GM18508 (cell line): Measurements from ENCODE around the gene MTHFD1L.

Experiments
- ATAC-seq: cut with Tn5 transposase; IDR thresholded peaks from one replicate; pipeline ENCODE4 v1.9.1; 2021; ENCODE audit warnings: moderate number of reproducible peaks; ENCODE audit not compliant: insufficient read depth, unreplicated experiment

The MTHFD1L gene

DNA sequence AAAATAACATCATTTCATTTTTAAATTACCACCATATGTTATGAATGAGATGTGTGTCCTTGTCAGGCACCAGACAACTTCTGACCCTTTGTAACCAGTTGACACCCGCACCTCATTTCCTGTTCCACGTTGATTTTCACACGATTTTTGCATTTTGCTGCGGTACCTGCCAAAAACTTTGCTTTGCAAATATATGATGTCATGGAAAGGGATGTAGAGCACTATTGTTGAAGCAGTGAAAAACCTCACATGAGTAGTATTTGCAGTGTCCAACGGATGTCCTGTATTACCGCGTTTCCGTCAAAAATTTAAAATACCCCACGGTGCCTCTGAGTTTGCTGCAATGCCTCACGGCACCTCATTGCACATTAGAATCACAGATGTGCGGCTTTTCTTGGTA, 115.6 kb downstream of the MTHFD1L start:
- ATAC-seq = peak; percentile 51

- ATAC-seq = no peak
Observed at GRCh38 chr6:150981669-150982068, 116.2 kb downstream of the MTHFD1L start.

DNA sequence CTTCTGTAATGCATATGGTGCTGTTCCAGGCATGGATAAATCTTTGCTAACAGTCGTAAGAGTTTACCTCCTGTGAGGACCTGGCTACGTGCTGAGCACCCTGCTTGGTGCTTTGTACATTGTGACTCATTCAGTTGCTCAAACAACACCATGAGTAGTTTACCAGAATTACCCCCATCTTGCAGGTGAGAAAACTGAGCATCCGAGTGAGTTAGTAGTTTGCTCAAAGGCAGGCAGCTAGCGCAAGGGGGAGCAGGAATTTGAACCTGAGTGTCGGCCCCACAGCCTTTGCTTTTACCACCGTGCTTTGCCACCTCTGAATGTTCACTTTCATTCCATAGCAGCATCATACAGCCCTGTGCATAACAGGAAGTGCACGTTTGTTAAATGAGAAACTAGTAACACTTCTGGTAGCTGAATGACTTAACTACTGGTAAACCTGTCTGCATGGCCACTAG, 121.9 kb downstream of the MTHFD1L start:
- no peak for ATAC-seq

DNA sequence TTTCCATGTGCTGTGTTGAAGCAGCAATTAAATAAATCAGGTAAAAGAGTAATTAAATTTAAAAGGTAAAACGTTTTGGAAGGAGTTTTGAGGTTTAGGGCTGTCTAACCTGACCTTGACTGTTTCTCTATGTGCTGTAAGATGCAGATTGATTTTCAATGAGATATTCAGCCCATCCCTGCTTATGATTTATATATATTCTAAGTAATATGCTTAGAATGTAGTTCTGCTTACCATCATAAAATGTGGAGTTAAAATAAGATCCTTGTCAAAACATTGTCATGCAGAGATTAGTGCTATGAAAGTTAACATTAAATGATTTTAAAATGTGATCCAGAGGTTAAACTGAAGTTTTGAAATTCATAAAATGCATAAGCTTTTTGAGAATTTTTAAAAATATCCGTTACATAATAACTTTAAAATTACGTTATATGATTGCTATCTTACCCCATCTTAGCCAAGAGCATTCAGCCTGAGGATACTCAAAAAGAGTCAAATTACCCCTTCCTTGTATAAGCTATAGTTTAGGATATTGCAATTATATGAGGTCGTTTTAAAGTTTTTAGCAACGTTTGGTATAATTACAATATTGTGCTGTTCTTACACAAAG, 122.5 kb downstream of the MTHFD1L start:
- no peak for ATAC-seq

- ATAC-seq = no peak
Observed at GRCh38 chr6:150991487-150991886, 126.0 kb downstream of the MTHFD1L start.

DNA sequence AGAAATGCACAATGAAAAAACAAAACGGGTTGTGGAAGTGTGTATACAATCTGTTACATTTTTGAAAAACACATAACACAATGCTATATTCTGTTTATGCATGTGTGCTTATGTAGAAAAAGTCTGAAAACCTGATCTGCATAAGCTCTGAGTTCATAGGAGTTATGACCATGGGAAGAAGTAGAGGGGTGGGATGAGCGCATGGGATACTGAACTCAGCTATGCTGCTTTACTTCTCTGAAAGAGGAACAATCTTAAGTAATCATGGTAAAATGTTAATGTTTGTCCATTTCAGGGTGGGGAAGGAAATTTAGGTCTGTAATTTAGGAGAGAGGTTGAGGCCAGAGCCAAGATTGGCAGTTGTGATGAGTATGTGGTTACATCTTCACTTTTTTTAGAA, 126.8 kb downstream of the MTHFD1L start:
- no peak for ATAC-seq

DNA sequence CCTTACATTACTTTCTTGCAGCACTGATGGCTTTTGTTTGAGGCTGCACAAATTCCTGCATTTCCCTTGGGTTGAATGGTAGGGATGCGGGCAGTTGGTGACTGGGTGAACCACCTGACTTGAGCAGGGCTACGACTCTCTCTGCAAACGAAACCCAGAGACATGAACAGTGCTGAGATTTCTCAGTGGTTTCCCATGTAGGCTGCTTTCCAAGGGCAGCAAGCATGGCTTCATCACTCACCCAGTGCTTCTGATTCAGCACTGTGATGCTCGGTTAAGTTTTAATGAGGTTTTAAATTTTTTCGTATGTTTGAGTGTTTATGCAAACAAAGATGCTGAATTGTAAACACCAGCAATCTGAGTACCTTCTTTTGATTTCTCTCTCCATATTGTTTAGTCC, 127.2 kb downstream of the MTHFD1L start:
- ATAC-seq = no peak

DNA sequence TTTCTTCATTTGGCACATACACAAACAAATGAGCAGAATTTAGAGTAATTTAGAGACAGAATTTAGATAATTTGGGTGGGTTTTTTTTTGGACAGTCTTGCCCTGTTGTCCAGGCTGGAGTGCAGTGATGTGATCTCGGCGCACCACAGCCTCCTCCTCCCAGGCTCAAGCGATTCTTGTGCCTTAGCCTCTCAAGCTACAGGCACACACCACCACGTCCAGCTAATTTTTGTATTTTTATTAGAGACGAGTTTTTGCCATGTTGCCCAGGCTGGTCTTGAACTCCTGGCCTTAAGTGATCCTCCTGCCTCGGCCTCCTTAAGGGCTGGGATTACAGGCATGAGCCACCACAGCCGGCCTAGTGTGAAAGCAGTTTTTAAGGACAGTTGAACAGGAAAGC, 127.8 kb downstream of the MTHFD1L start:
- no peak for ATAC-seq

GRCh38 chr6:150994026-150994425, 128.5 kb downstream of the MTHFD1L start:
- no peak for ATAC-seq

- ATAC-seq = no peak
Observed at GRCh38 chr6:150996968-150997367, 131.5 kb downstream of the MTHFD1L start.

GRCh38 chr6:150999107-150999506, 133.6 kb downstream of the MTHFD1L start:
- no peak for ATAC-seq

DNA sequence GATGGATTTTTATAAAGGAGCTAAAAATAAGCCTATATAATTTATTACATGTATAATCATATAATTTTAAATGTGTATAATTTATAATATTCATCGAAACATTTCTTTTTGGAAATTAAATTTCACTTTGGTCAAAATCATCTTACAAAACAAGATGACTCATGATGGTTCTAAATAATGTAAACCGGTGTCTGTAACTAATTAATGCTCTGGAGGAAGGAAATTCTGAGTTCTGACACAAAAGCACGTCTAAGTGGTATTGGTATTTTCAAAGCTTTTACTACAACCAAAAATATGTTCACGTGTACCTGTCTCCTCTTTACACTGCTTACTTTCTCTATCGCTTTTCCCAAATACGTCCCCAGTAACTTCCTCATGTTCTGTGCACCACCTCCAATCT, 134.1 kb downstream of the MTHFD1L start:
- no peak for ATAC-seq

GRCh38 chr6:151001387-151002056, 136.0 kb downstream of the MTHFD1L start:
- ATAC-seq = peak; percentile 61

DNA sequence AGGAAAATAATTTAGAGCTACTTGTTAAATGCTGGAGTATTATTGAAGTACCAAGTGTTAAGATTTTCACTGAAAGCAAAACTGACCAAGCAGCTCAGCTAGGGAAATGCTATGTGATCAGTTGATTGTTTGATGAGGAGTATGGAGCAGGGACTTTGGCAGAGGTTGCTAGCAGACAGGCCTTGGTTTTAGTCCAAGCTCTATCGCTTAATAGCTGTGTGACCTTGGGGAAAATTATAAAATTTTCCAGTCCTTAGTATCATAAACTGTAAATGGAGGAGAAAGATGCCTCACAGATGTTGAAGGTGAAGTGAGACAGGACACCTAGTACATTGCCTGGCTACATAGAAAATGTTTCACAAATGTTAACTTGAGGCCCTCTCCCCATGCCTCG, 136.6 kb downstream of the MTHFD1L start:
- no peak for ATAC-seq

GRCh38 chr6:151002491-151002935, 137.0 kb downstream of the MTHFD1L start:
- ATAC-seq = no peak

DNA sequence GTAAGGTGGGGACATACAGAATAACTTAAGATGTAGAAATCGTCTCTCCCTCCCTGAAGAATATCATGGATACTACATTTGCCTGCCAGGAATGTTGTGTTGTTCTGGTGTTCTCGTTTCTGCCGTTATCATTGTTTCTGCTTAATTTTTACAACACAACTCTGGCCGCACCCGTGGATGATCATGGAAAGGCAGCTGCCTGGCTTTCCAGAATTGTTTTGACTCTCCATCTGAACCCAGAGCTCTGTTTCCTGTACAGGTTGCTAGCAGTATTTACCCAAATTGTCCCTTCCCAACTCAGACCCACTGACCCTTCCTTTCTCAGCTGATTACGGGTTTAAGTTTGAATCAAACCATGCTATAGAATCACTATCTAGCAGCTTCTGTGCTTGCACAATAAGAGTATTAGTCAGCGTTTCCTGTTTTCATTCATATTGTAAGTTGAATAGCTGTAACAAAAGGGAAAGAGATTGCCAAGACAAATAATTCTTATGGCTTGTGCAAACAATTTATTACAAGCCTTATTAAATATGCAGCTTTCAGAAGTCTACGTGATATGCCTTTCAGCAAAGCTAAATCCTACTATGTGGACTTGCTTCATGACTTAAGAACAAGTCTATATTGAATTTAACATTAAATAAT, 139.0 kb downstream of the MTHFD1L start:
- no peak for ATAC-seq

DNA sequence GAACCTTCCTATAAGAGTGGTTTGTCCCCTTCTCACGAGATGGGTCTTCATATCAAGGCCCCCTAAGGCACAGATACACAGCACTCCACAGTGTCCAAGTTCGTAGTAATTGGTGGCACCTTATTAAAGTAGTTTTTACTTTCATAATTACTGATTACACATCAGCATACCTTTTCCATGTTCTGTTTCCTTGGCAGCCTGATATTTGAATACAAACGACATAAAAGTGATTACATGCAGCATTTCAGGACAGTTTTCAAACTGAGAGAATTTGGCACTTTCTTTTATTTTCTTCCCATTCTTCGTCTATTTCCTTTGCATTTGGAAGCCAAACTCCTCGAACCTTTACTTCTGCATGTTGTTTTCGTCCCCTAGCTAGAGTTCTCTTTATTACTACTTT, 139.7 kb downstream of the MTHFD1L start:
- no peak for ATAC-seq

GRCh38 chr6:151005896-151006632, 140.6 kb downstream of the MTHFD1L start:
- ATAC-seq = no peak

GRCh38 chr6:151007076-151007475, 141.6 kb downstream of the MTHFD1L start:
- no peak for ATAC-seq

DNA sequence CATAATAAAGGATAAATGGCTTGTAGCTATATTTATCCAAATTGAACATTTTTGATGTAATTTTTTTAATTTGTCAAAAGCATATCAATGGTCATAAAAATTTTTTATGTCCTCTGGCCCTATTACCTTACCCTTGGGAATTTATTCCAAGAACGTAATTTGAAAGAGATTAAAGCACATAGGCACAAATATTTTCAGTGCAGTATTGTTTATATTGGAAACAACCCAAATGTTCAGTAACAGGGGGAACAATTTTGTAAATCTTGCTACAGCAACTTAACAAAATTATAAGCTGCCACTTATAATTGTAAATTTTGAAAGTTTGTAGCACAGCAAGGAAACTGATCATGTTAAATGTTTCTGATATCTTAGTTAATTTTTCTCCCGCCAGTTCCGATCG, 142.4 kb downstream of the MTHFD1L start:
- no peak for ATAC-seq

DNA sequence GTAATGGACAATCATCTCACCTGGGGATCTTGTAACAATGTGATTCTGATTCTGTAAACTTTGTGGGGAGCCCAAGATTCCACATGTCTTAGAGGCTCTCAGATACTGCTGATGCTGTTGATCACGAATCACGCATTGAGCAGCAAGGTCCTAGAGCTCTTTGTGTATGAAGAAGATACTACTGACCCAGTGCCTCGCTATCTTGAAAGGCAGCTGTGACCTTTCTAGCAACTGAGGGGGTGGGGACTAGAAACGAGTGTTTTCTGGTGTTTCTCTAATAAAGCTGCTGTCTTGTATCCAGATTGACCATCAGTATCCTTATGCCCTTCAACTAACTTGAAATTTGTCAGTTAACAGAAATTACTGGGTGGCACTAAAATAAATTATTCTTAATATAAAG, 142.9 kb downstream of the MTHFD1L start:
- ATAC-seq = no peak
